ENCODE data around the gene SLC35E2B.
"Not testable (repeated sequence)": the region's sequence is repeated elsewhere in the genome, so short reads cannot be mapped to it uniquely, and the experiment has no call there.

The SLC35E2B gene

GRCh38 chr1:1727131-1727651 lies 34.6 kb upstream of the SLC35E2B start:
- H3K4me1 ChIP-seq (ENCODE audit: control insufficient read depth, insufficient read depth, low read length, poor library complexity, severe bottlenecking); H3K9me3 ChIP-seq (ENCODE audit: control insufficient read depth, low read length); H3K4me3 ChIP-seq (ENCODE audit: extremely low read depth, insufficient read depth, low read length, poor library complexity, severe bottlenecking); H3K27ac ChIP-seq (ENCODE audit: low read depth, low read length, severe bottlenecking): not testable (repeated sequence)
- H3K36me3 ChIP-seq (ENCODE audit: control insufficient read depth, insufficient read depth, low read length): peaks cover 25% of the 10 kb centered on the region
- WGBS, 2 experiments (ENCODE audit: insufficient coverage in 2 of 2): 97% methylated on average over 6 of the region's 12 CpGs; no CpG with 5 or more reads in 1 of the 2 experiments

- peaks cover 21% of the 10 kb centered on the region for H3K36me3 ChIP-seq (ENCODE audit: control insufficient read depth, insufficient read depth, low read length)
- 93 to 94% methylated on average over 11 to 17 of the region's 17 CpGs for WGBS, 2 experiments (ENCODE audit: insufficient coverage in 2 of 2)
- H3K4me1 ChIP-seq (ENCODE audit: control insufficient read depth, insufficient read depth, low read length, poor library complexity, severe bottlenecking); H3K27ac ChIP-seq (ENCODE audit: low read depth, low read length, severe bottlenecking); H3K4me3 ChIP-seq (ENCODE audit: extremely low read depth, insufficient read depth, low read length, poor library complexity, severe bottlenecking); H3K9me3 ChIP-seq (ENCODE audit: control insufficient read depth, low read length): not testable (repeated sequence)
Observed at GRCh38 chr1:1726088-1726487, 33.5 kb upstream of the SLC35E2B start.

- not testable (repeated sequence) for H3K9me3 ChIP-seq (ENCODE audit: control insufficient read depth, low read length); H3K4me1 ChIP-seq (ENCODE audit: control insufficient read depth, insufficient read depth, low read length, poor library complexity, severe bottlenecking)
- Histone ChIP-seq H3K4me3 (ENCODE audit: extremely low read depth, insufficient read depth, low read length, poor library complexity, severe bottlenecking) (peak within 1 kb of the TSS; percentile 62), H3K27ac (ENCODE audit: low read depth, low read length, severe bottlenecking) (peak within 1 kb of the TSS; percentile 93), H3K36me3 (ENCODE audit: control insufficient read depth, insufficient read depth, low read length) (peaks cover 25% of the 10 kb centered on the region)
- WGBS, 2 experiments (ENCODE audit: insufficient coverage in 2 of 2): 0% methylated on average over 24 of the region's 78 CpGs
Observed at GRCh38 chr1:1724035-1724864, 31.7 kb upstream of the SLC35E2B start, which contains the start of gene CDK11A. Gene CDK11A (minus strand): TSS chr1:1724357. CDS start chr1:1722818, 1,539 bp downstream.

- H3K27ac ChIP-seq (ENCODE audit: low read depth, low read length, severe bottlenecking): no peak overlapping the region
- no peak overlapping the region for H3K4me3 ChIP-seq (ENCODE audit: extremely low read depth, insufficient read depth, low read length, poor library complexity, severe bottlenecking)
- H3K4me1 ChIP-seq (ENCODE audit: control insufficient read depth, insufficient read depth, low read length, poor library complexity, severe bottlenecking): no peaks in the 10 kb centered on the region
- WGBS, 2 experiments (ENCODE audit: insufficient coverage in 2 of 2): 92 to 96% methylated on average over 5 to 6 of the region's 7 CpGs
- peaks cover 36% of the 10 kb centered on the region for H3K36me3 ChIP-seq (ENCODE audit: control insufficient read depth, insufficient read depth, low read length)
- no peaks in the 10 kb centered on the region for H3K9me3 ChIP-seq (ENCODE audit: control insufficient read depth, low read length)
Observed at GRCh38 chr1:1721201-1721600, 28.6 kb upstream of the SLC35E2B start.

GRCh38 chr1:1715109-1715883 lies 22.7 kb upstream of the SLC35E2B start:
- 93 to 95% methylated on average over 7 to 8 of the region's 18 CpGs for WGBS, 2 experiments (ENCODE audit: insufficient coverage in 2 of 2)
- peaks cover 33% of the 10 kb centered on the region for H3K36me3 ChIP-seq (ENCODE audit: control insufficient read depth, insufficient read depth, low read length)
- H3K27ac ChIP-seq (ENCODE audit: low read depth, low read length, severe bottlenecking); H3K9me3 ChIP-seq (ENCODE audit: control insufficient read depth, low read length); H3K4me1 ChIP-seq (ENCODE audit: control insufficient read depth, insufficient read depth, low read length, poor library complexity, severe bottlenecking); H3K4me3 ChIP-seq (ENCODE audit: extremely low read depth, insufficient read depth, low read length, poor library complexity, severe bottlenecking): not testable (repeated sequence)

GRCh38 chr1:1707897-1708296 lies 15.3 kb upstream of the SLC35E2B start:
- not testable (repeated sequence) for H3K27ac ChIP-seq (ENCODE audit: low read depth, low read length, severe bottlenecking); H3K4me3 ChIP-seq (ENCODE audit: extremely low read depth, insufficient read depth, low read length, poor library complexity, severe bottlenecking)
- no CpG with 5 or more reads among the region's 20 CpGs for WGBS, 2 experiments (ENCODE audit: insufficient coverage in 2 of 2)

GRCh38 chr1:1707241-1707640 lies 14.6 kb upstream of the SLC35E2B start:
- no CpG with 5 or more reads among the region's 23 CpGs for WGBS, 2 experiments (ENCODE audit: insufficient coverage in 2 of 2)
- not testable (repeated sequence) for H3K4me1 ChIP-seq (ENCODE audit: control insufficient read depth, insufficient read depth, low read length, poor library complexity, severe bottlenecking); H3K4me3 ChIP-seq (ENCODE audit: extremely low read depth, insufficient read depth, low read length, poor library complexity, severe bottlenecking); H3K9me3 ChIP-seq (ENCODE audit: control insufficient read depth, low read length); H3K27ac ChIP-seq (ENCODE audit: low read depth, low read length, severe bottlenecking); H3K36me3 ChIP-seq (ENCODE audit: control insufficient read depth, insufficient read depth, low read length)

More at GRCh38 chr1:1707897-1708296, 15.3 kb upstream of the SLC35E2B start:
- not testable (repeated sequence) for H3K36me3 ChIP-seq (ENCODE audit: control insufficient read depth, insufficient read depth, low read length); H3K9me3 ChIP-seq (ENCODE audit: control insufficient read depth, low read length); H3K4me1 ChIP-seq (ENCODE audit: control insufficient read depth, insufficient read depth, low read length, poor library complexity, severe bottlenecking)

GRCh38 chr1:1705623-1706022 lies 13.0 kb upstream of the SLC35E2B start:
- not testable (repeated sequence) for H3K9me3 ChIP-seq (ENCODE audit: control insufficient read depth, low read length); H3K4me1 ChIP-seq (ENCODE audit: control insufficient read depth, insufficient read depth, low read length, poor library complexity, severe bottlenecking); H3K36me3 ChIP-seq (ENCODE audit: control insufficient read depth, insufficient read depth, low read length); H3K4me3 ChIP-seq (ENCODE audit: extremely low read depth, insufficient read depth, low read length, poor library complexity, severe bottlenecking); H3K27ac ChIP-seq (ENCODE audit: low read depth, low read length, severe bottlenecking)
- WGBS, 2 experiments (ENCODE audit: insufficient coverage in 2 of 2): no CpG with 5 or more reads among the region's 10 CpGs

- not testable (repeated sequence) for H3K36me3 ChIP-seq (ENCODE audit: control insufficient read depth, insufficient read depth, low read length); H3K9me3 ChIP-seq (ENCODE audit: control insufficient read depth, low read length); H3K27ac ChIP-seq (ENCODE audit: low read depth, low read length, severe bottlenecking); H3K4me1 ChIP-seq (ENCODE audit: control insufficient read depth, insufficient read depth, low read length, poor library complexity, severe bottlenecking); H3K4me3 ChIP-seq (ENCODE audit: extremely low read depth, insufficient read depth, low read length, poor library complexity, severe bottlenecking)
- WGBS, 2 experiments (ENCODE audit: insufficient coverage in 2 of 2): 96 to 98% methylated on average over 14 to 19 of the region's 27 CpGs
Observed at GRCh38 chr1:1704284-1704957, 11.8 kb upstream of the SLC35E2B start.

GRCh38 chr1:1703796-1704195 lies 11.2 kb upstream of the SLC35E2B start:
- no peak overlapping the region for H3K4me3 ChIP-seq (ENCODE audit: extremely low read depth, insufficient read depth, low read length, poor library complexity, severe bottlenecking)
- no peak overlapping the region for H3K27ac ChIP-seq (ENCODE audit: low read depth, low read length, severe bottlenecking)
- H3K4me1 ChIP-seq (ENCODE audit: control insufficient read depth, insufficient read depth, low read length, poor library complexity, severe bottlenecking): no peaks in the 10 kb centered on the region
- 96 to 98% methylated on average over 19 to 22 of the region's 22 CpGs for WGBS, 2 experiments (ENCODE audit: insufficient coverage in 2 of 2)
- H3K9me3 ChIP-seq (ENCODE audit: control insufficient read depth, low read length): no peaks in the 10 kb centered on the region
- peaks cover 9% of the 10 kb centered on the region for H3K36me3 ChIP-seq (ENCODE audit: control insufficient read depth, insufficient read depth, low read length)
